GM21529 (cell line): ENCODE measurements around the gene TOP3B.
A peak's percentile ranks its signal among the peaks of the same experiment; 100 is the strongest.

Experiments
- ATAC-seq: cut with Tn5 transposase; IDR thresholded peaks from one replicate; pipeline ENCODE4 v1.9.1; 2021; ENCODE audit not compliant: unreplicated experiment

TOP3B gene

DNA sequence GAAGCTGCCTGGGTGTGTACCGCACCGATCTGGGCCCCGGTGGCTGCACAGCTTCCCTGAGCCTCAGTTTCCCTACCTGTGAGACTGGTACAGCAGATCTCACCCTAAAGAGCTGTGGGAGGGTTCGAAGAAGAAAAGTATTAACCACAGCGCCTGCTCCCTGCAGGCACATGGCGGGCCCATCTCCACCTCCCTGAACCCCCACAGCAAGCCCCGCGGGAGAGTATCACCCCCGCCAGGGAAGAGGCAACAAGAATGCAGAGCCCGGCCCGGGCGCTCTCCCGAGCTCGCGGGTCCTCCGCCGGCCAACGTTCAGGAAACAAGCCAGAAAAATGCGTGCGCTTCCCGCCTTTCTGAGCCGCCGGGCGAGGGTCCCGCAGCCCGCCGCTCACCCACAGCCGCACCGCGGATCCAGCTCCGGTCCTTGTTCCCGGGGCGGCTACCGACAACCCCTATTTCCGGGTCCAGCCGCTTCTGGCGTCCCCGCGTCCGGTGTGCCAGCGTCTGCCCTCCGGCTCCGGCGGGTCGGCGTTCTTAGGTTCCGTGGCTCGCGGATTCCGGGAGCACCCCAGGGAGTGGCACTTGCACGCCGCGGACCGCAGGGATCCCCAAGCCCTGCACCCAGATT lies at the start of gene TOP3B:
TOP3B (minus strand) TSS at position 450 of the 628 bp plus-strand sequence. CDS start 7,078 bp downstream, outside the sequence.
- peak; percentile 71 for ATAC-seq

GRCh38 chr22:22031183-22031945 lies 48.8 kb upstream of the TOP3B start:
- no peak for ATAC-seq

GRCh38 chr22:22030493-22031182 lies 48.1 kb upstream of the TOP3B start:
- ATAC-seq: peak; percentile 57

DNA sequence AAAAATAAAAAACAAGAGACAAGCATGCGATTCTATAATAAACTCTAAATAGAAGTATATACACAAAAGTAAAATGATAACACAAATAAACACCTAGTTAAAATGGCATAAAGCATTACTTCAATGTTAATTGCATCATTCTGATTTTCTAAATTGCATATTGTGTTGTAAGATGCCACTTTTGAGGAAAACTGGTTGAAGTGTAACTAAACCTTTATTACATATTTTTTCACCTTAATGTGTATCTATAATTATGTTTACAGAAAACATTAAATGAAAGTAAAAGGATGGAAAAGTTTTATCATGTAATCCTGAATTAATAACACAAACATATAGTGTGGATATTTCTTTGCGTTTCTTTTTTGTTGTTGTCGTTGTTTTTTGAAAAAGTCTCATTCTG lies 45.4 kb upstream of the TOP3B start:
- ATAC-seq: no peak

DNA sequence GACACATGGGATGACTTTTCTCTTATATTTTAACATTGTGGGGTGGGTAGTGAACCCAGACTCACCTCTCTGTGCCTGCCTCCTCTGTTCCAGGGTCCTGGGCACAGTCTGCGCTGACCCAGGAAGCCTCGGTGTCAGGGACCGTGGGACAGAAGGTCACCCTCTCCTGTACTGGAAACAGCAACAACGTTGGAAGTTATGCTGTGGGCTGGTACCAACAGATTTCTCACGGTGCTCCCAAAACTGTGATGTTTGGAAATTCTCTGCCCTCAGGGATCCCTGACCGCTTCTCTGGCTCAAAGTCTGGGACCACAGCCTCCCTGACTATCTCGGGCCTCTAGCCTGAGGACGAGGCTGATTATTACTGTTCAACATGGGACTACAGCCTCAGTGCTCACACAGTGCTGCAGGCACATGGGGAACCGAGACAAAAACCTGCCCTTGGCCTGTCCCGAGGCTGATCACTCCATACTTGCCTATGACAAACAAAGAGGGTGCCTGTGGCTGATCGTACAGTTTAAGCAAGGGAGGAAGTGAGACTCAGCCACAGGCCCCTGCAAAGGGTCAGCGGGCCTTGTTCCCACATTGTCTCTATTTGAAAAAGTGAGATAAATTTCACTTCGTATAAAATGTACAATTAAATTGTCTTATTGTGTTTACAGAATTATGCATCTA lies 43.7 kb upstream of the TOP3B start:
- ATAC-seq: peak; percentile 47

DNA sequence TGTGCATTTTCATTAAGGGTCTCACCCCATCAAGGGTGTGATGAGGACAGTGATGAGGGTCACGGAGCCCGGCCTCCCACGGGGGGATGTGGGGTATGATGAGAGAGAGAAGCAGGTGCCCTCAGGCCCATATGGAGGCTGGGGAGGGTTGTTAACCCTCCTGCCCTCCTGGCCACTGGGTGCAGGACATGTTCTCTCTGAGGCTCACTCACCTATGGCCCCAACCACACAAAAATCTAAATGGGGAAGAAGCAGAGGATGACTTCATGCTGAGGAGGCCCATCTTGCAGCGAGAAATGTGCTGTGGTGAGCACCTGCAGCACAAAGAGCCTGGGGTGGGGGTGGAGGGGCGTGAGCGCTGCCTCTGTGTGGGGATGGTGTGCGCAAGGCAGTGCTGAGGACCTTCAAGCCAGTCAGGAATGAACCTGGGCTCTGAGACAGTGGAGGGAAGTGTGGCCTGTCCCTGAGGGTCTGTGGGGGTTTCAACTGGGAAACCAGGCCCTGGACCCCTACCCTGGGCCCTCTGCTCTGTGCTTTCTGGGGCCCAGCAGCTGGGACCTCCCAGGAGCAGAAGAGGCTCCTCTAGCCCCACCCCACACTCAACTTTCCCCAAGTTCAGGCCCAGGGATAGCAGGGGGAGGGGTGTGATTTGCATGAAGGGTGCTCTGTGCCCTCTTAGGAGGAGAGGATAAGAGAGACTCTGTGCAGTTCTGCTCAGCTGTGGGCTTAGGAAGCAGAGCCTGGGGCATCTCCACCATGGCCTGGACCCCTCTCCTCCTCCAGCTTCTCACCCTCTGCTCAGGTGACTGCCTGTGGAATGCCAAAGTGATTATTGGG lies 43.0 kb upstream of the TOP3B start:
- ATAC-seq: no peak

- ATAC-seq: no peak
Observed at GRCh38 chr22:22024440-22024839, 41.9 kb upstream of the TOP3B start.

DNA sequence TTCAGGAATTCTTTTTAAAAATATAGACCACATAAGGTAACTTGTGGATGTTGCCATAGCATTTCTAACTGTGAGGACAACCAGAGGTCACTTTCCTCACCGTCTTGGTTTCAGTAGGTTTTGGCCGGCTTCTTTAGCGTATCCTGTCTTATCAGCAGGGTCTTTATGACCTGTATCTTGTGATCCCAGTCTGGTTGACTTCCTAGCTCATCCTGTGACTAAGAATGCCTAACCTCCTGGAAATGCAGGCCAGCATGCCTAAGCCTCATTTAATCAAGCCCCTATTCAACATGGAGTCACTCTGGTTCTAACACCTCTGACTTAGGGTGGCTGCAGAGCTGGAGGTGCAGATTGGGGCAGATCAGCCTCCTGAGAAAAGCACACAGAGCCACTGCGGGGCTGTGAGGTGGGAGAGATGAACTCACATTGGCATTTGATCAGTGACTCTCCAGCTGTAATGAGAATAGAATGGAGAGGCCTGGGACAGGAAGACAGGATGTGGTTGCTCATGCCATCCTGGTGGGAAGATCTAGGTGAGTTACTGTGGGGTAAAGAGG lies 41.1 kb upstream of the TOP3B start:
- ATAC-seq: no peak

DNA sequence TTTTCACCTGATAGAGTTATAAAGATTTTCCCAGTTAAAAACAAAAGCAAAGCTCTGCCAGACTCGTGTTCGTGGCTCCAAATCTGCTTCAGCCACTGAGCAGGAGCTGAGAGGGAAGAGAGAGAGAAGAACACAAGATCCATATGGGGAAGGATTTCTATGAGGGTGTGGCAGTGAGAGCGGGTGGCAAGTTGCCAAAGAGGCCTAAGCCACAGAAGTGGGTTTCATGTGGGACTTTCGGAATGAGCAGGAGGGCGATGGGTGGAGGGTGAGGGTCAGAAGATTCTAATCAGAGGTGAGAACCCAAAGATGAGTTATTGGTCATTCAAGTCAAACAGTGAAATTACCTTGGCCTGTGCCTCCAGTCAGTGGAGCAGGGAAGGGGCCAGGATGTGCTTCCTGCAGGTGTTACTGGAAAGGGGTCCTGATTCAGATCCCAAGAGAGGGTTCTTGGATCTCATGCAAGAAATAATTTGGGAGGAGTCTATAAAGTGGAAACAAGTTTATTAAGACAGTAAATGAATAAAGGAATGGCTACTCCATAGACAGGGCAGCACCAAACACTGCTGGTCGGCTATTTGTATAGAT lies 40.5 kb upstream of the TOP3B start:
- ATAC-seq: no peak

DNA sequence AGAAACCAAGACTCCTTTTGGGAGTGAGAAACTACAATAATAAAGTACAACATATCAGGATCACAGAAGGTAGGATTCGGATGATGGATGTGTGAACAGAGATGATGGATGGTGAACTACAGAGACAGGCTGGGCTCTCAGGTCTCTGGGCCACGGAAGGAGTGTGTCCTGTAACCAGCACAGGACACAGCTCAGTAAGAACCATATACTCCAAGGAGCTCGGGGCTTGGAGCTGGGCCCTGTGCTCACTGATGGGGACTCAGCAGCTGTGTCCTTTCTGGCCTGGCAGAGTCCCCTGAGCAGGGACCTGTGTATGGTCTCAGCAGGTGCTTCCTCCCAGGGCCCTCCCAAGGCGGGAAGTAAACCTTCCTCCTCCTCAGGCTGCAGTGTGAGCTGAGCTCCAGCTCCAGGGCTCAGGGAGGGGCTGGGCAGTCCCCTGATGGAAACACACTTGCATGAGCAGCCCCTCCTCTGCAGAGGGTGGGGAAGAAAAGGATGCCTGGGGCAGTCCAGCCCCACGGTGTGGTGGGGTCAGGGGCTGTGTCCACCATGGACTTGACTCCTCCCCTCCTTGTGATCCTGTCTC lies 39.8 kb upstream of the TOP3B start:
- ATAC-seq: no peak

DNA sequence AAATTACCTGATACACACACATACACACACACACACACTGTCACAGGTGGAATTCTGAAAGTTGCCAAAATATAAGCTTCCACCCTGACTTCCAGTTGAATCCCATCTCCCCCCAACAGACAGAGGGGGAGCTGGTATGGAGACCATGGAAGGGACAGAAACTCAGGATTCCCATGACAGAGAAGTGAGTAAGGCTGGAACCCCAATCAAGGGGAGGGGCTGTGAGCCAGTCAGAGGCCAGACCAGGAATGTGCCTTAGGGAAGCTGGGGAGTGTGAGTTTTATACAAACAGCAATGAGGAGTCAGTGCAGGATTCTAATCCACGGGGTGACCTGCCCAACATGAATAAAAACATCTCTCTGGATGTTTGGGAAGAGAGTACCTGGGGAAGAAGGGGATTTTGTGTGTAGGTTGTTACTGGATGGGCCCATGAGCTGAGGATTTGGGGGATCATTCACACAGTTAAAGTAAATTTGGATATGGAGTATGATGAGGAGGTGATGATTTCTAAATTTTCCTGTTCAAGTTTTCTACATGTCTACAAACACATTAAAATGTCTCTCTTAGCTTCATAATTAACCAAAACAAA lies 38.7 kb upstream of the TOP3B start:
- ATAC-seq: no peak

DNA sequence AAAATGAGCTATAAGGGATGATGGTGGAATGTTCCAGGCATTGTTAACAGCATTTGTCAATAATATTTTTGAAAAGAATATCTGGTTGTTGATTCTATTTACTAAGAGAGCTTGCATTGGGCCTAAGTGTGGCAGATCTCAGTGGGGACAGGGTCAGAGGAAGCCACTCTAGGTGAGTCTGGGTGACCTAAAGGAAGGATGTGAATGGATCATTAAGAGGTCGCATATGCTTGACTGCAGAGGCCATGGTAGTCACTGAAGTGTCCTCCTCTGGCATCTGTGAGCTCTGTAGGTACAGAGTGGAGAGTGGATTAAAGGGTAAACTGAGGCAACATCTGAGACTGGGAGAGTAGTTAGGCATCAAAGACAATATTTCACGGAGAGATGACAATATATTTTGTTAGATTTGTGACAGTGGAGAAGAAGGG lies 37.9 kb upstream of the TOP3B start:
- no peak for ATAC-seq

GRCh38 chr22:22019659-22020424 lies 37.3 kb upstream of the TOP3B start:
- no peak for ATAC-seq

DNA sequence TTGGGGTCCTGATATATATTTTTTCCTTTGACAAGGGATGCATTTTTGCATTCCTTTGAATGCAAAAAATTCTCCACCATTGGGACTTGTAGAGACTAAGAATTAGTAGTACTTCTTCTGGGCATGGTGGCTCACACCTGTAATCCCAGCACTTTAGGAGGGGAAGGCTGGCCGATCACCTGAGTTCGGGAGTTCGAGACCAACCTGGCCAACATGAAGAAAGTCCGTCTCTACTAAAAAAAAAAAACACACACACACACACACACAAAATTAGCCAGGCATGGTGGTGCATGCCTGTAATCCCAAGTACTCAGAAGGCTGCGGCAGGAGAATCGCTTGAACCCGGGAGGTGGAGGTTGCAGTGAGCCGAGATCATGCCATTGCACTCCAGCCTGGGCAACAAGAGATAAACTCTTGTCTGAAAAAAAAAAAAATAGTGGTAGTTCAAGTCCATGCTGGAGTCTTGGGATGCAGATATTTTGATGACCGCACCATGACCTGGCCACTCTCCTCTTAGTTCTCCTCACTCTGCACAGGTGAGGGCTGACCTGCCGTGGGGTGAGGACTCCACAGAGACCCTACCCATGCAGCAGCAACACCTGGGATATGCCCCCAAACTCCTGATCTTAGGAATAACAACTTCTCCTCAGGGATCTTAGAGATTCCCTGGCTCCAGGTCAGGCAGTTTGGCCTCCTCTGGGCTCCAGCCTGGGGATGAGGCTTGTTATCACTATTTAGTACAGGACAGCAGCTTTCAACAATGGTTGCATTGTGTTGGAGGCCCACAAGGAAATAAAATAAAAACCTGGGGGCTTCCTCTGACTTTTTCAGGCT lies 36.5 kb upstream of the TOP3B start:
- ATAC-seq: no peak

- ATAC-seq: no peak
Observed at GRCh38 chr22:22015631-22016030, 33.0 kb upstream of the TOP3B start.

DNA sequence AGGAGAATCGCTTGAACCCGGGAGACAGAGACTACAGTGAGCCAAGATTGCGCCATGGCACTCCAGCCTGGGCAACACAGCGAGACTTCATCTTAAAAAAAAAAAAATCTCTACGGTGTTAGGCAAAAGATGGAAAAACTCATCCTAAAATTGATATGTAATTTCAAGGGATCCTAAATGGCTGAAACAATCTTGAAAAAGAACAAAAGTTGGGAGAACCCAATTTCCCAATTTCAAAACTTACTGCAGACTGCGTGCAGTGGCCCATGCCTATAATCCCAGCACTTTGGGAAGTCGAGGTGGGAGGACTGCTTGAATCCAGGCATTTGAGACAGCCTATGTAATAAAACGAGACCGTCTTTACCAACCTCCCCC lies 31.7 kb upstream of the TOP3B start:
- no peak for ATAC-seq

DNA sequence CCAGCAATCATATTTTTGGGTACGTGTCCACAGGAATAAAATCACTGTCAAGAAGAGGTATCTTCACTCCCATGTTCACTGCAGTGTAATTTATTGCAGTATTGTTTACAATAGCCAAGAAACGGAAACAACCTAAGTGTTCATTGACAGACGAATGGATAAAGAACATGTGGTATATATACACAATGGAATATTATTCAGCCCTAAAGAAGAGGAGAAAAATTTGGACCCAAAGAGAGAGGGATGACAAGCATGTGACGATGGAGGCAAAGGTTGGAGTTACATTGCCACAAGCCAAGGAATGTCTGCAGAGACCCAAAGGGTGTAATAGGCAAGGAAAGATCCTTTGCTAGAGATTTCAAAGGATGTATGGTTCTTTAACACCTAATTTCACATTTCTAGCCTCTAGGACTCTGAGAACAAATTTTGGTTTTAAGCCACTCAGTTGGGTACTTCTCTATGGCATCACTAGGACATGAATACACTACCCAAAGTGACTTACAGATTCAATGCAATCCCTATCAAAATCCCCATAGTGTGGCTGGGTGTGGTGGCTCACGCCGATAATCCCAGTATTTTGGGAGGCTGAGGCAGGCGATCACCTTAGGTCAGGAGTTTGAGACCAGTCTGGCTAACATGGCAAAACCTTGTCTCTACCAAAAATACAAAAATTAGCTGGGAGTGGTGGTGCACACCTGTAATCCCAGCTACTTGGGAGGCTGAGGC lies 31.1 kb upstream of the TOP3B start:
- ATAC-seq: no peak
